ENCODE measurements around the gene ICE1. TPM values are rescaled to one million over a fixed set of nuclear protein-coding genes. Genes with fewer than 3 reads are reported as not detected.

Gene ICE1
- total and polyA plus RNA-seq, 2 of the 4 experiments (the other 2 are of a cell fraction), result 9.0 to 18.5 TPM

GRCh38 chr5:5383461-5383860 is 39.0 kb upstream of the ICE1 start:
- ATAC-seq (ENCODE audit: low read depth), result no peak
- Histone ChIP-seq H2BK20ac (ENCODE audit: low read depth, low read length) (no peak overlapping the region), H3K4me2 (ENCODE audit: low read depth, low read length) (no peak overlapping the region), H3K27me3 (ENCODE audit: control insufficient read depth, insufficient read depth, low read length) (no peaks in the 10 kb centered on the region), H3K9me1 (ENCODE audit: insufficient read depth, low read length) (no peaks in the 10 kb centered on the region), H3K36me3 (ENCODE audit: control insufficient read depth, insufficient read depth, low read length) (no peaks in the 10 kb centered on the region), H3K4ac (ENCODE audit: low read depth, low read length) (no peak overlapping the region), H3K23ac (ENCODE audit: low read depth, low read length) (no peak overlapping the region), H3K14ac (replicated peaks; ENCODE audit: low read depth, low read length) (no peak overlapping the region), H2AK9ac (replicated peaks; ENCODE audit: low read depth, low read length, poor library complexity) (no peak overlapping the region), H4K5ac (ENCODE audit: low read depth, low read length) (no peak overlapping the region), H3K9me3 (ENCODE audit: control insufficient read depth, insufficient read depth, low read length) (0 out of 2 replicates have a peak, but pooled peaks cover 2% of the 10 kb centered on the region), H3K4me3 (ENCODE audit: insufficient read depth, low read depth, low read length) (no peak overlapping the region), H4K8ac (ENCODE audit: low read depth in 2 of 2, low read length in 2 of 2) (no peak overlapping the region), H3K18ac (ENCODE audit: low read depth, low read length) (no peak overlapping the region), H2AFZ (replicated peaks; ENCODE audit: low read length, poor library complexity) (no peak overlapping the region), H3K79me1 (ENCODE audit: low read depth in 1 of 2, low read length in 2 of 2) (no peaks in the 10 kb centered on the region), H3K27ac (ENCODE audit: insufficient read depth, low read length) (no peak overlapping the region), H2AK5ac (ENCODE audit: low read depth, low read length) (no peak overlapping the region), H3K56ac (ENCODE audit: extremely low read depth, insufficient read depth, low read length) (no peak overlapping the region), H2BK15ac (ENCODE audit: low read depth, low read length) (no peak overlapping the region), H4K20me1 (ENCODE audit: insufficient read depth, low read length) (no peaks in the 10 kb centered on the region), H2BK5ac (ENCODE audit: low read depth, low read length, poor library complexity, severe bottlenecking) (no peak overlapping the region), H3K9ac (ENCODE audit: low read depth, low read length) (no peak overlapping the region), H4K91ac (ENCODE audit: insufficient read depth, low read depth, low read length) (no peak overlapping the region), H2BK120ac (ENCODE audit: low read depth, low read length) (no peak overlapping the region), H3K4me1 (ENCODE audit: control insufficient read depth, insufficient read depth, low read length) (no peaks in the 10 kb centered on the region)
- no peak for DNase-seq
- no TSS peak for BruUV-seq (replicated peaks)
- intact Hi-C loops (cut with micrococcal nuclease) (no loop called here), in situ Hi-C loops (cut with MboI; ENCODE audit: low sequenced_read_pairs) (no loop called here), dilution Hi-C loops (cut with HindIII; ENCODE audit: low sequenced_read_pairs, unreplicated experiment) (no loop called here)
- TF ChIP-seq BHLHE40 (IDR thresholded peaks at IDR 0.05; ENCODE audit: low read depth, low read length), result no peak
- TF ChIP-seq SMC3 (IDR thresholded peaks at IDR 0.05; ENCODE audit: low read depth, low read length), result no peak
- TF ChIP-seq USF2 (IDR thresholded peaks at IDR 0.05; ENCODE audit: low read depth, low read length), result no peak
- TF ChIP-seq MAZ (IDR thresholded peaks at IDR 0.05; ENCODE audit: borderline replicate concordance, low read depth, low read length), result no peak
- no peak for TF ChIP-seq MAFK (IDR thresholded peaks at IDR 0.05; ENCODE audit: low read depth, low read length)
- TF ChIP-seq MXI1 (IDR thresholded peaks at IDR 0.05; ENCODE audit: borderline replicate concordance, low read depth, low read length), result no peak
- TF ChIP-seq FOS (IDR thresholded peaks at IDR 0.05; ENCODE audit: low read depth, low read length), result no peak
- TF ChIP-seq RFX5 (IDR thresholded peaks at IDR 0.05; ENCODE audit: low read depth, low read length), result no peak
- no peak for TF ChIP-seq NFE2L2 (IDR thresholded peaks at IDR 0.05; ENCODE audit: low read depth, low read length)
- ChIA-PET CTCF (no interaction called here), POLR2A (ENCODE audit: unreplicated experiment) (no interaction called here)
- WGBS, 2 experiments (ENCODE audit: extremely low coverage in 2 of 2, insufficient read length in 1 of 2), result no CpG with 5 or more reads among the region's 5 CpGs
